Stimulated activated CD4-positive, alpha-beta T cell treated with anti-CD3 and anti-CD28 coated beads, Interleukin-2, amount 100 ng/mL, for 48 hours (primary cell): ENCODE results near the gene LARP1.

Source experiments
- DNase-seq, 2 donors: peaks; one replicate each; pipeline ENCODE4 v3.0.0-alpha.2; 2020

The LARP1 gene

GRCh38 chr5:154862766-154863165 lies 107.6 kb downstream of the LARP1 start:
- no peak for DNase-seq

GRCh38 chr5:154863291-154864080 lies 108.3 kb downstream of the LARP1 start:
- DNase-seq: no peak

- no peak for DNase-seq
Measured at GRCh38 chr5:154865466-154866184, 110.4 kb downstream of the LARP1 start.

- no peak for DNase-seq
Measured at GRCh38 chr5:154866841-154867240, 111.7 kb downstream of the LARP1 start.
